Esophagus squamous epithelium (tissue), 4 donors: ENCODE data around the gene DROSHA.

Experiments used
- CTCF ChIP-seq, 6 experiments: fragments of 450-650 bp in 4 of 6; fragments of 200-600 bp in 2 of 6; sonication (generic) in 2 of 6; IDR thresholded peaks; one replicate each; pipeline ENCODE4 v1.5.1; 2016 to 2019; ENCODE audit warnings: antibody characterized with exemption in 6 of 6, mild to moderate bottlenecking in 4 of 6, moderate library complexity in 4 of 6
- POLR2A ChIP-seq, 4 donors: fragments of 450-650 bp; IDR thresholded peaks; one replicate each; pipeline ENCODE4 v1.6.1; 2017; ENCODE audit warnings: antibody characterized with exemption in 4 of 4, mild to moderate bottlenecking in 4 of 4, moderate library complexity in 3 of 4

GRCh38 chr5:31551878-31552277 is 20.0 kb upstream of the DROSHA start:
- no peak for TF ChIP-seq CTCF (IDR thresholded peaks at IDR 0.05)
- no peak for TF ChIP-seq POLR2A (IDR thresholded peaks at IDR 0.05)
